ENCODE data around the gene HBS1L. TPM values are rescaled to one million over a fixed set of nuclear protein-coding genes. Genes with fewer than 3 reads are reported as not detected.
A peak's percentile ranks its signal among the peaks of the same experiment; 100 is the strongest.

Gene HBS1L
- total and polyA plus RNA-seq, 9 of the 15 experiments (the other 6 are each of a cell fraction or from before 2014, with no cell fraction given): 101 to 199 (median 145) TPM

DNA sequence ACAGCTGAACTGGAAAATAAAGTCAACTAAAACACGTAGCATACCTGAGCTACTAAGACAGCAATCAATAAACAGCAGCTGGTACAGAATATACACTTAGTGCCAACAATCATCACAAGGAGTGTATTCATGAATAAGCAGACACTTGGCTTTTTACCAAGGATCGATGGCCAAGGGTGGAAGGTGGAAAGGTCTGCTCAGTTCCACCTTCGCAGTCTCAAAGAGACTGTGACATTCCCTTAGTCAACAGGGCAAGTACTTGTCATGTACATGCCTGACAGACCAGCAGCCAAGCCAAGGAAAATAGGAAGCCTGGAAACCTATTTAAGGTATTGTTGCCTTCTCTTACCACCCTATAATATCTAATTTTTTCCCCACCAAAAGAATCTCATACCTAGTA, 21.4 kb downstream of the HBS1L start (continued):
- TF ChIP-seq, protein P1, sequence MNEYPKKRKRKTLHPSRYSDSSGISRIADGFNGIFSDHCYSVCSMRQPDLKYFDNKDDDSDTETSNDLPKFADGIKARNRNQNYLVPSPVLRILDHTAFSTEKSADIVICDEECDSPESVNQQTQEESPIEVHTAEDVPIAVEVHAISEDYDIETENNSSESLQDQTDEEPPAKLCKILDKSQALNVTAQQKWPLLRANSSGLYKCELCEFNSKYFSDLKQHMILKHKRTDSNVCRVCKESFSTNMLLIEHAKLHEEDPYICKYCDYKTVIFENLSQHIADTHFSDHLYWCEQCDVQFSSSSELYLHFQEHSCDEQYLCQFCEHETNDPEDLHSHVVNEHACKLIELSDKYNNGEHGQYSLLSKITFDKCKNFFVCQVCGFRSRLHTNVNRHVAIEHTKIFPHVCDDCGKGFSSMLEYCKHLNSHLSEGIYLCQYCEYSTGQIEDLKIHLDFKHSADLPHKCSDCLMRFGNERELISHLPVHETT (CRISPR knock-in tag; conservative IDR thresholded peaks at IDR 0.05 in 1 of 2, IDR thresholded peaks at IDR 0.05 in 1 of 2): no peak
- no peak for TF ChIP-seq EZH2 (IDR thresholded peaks at IDR 0.05; ENCODE audit: borderline replicate concordance, low read depth, low read length)
- no peak for TF ChIP-seq ETV5 (CRISPR knock-in tag; IDR thresholded peaks at IDR 0.05; ENCODE audit: low read depth)
- no peak for TF ChIP-seq ZNF3 (CRISPR knock-in tag; IDR thresholded peaks at IDR 0.05)
- no peak for TF ChIP-seq ZNF76 (CRISPR knock-in tag; IDR thresholded peaks at IDR 0.05; ENCODE audit: borderline replicate concordance)
- TF ChIP-seq, protein P2, sequence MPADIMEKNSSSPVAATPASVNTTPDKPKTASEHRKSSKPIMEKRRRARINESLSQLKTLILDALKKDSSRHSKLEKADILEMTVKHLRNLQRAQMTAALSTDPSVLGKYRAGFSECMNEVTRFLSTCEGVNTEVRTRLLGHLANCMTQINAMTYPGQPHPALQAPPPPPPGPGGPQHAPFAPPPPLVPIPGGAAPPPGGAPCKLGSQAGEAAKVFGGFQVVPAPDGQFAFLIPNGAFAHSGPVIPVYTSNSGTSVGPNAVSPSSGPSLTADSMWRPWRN (IDR thresholded peaks at IDR 0.05; ENCODE audit: low read depth): no peak
- TF ChIP-seq GATAD2A (IDR thresholded peaks at IDR 0.05): no peak

DNA sequence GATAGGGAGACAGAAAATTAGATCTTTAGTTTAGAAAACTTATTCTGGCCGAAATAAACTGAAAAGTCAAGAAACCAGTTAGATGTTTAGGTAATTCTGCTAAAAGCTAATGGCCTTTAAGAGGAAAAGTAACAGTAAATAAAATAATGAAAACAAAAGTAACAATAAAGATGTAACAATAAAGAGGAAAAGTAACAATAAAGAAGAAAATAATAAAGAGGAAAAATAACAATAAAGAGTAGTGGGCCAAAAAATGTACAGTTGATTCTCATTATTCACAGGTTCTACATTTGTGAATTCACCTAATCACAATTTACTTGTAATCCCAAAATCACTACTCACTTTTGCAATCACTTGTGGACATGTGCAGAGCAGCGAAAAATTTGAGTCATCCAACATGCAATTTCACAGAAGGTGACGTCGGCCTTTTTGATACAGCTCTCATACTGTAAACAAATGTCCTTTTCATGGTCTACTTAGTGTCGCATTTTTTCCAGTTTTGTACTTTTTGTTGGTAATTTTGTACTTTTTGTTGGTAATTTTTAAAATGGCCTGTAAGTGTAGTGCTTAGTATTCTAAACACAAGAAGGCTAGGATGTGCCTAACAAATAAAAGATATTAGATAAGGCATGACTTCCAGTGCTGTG, 24.0 kb downstream of the HBS1L start:
- no peak for DNase-seq (ENCODE audit: extremely low read depth in 1 of 4, low spot score in 3 of 4)
- H3K9me1 ChIP-seq (ENCODE audit: control insufficient read depth, insufficient read depth, low read length): no peaks in the 10 kb centered on the region
- intact Hi-C loops (cut with micrococcal nuclease) (no loop called here), in situ Hi-C loops (cut with MboI) (no loop called here)
- H3K9me3 ChIP-seq (replicated peaks; ENCODE audit: control insufficient read depth, insufficient read depth, low read depth, low read length): no peaks in the 10 kb centered on the region
- BruUV-seq (replicated peaks): no TSS peak
- no peaks in the 10 kb centered on the region for H3K27me3 ChIP-seq (ENCODE audit: control insufficient read depth in 2 of 2, insufficient read depth in 2 of 2, low read length in 2 of 2)
- ATAC-seq: peak; percentile 54
- H3K79me2 ChIP-seq (ENCODE audit: control insufficient read depth, insufficient read depth, low read length): peaks cover 83% of the 10 kb centered on the region
- H3K27ac ChIP-seq (ENCODE audit: extremely low read depth, low read depth, low read length): peak overlapping the region; percentile 16; the same call in 1 of the 3 replicates
- H4K20me1 ChIP-seq (replicated peaks; ENCODE audit: control insufficient read depth, insufficient read depth, low read length): no peaks in the 10 kb centered on the region
- CTCF ChIA-PET (ENCODE audit: low intra/inter-chr PET ratio): no interaction called here
- H3K9ac ChIP-seq (ENCODE audit: insufficient read depth in 1 of 2, low read depth in 2 of 2, low read length in 2 of 2): no peak overlapping the region
- no peak overlapping the region for H3K4me3 ChIP-seq
- no peak for FAIRE-seq
- POLR2A ChIA-PET: interaction anchor here (1.0 kb wide), 1 partner anchor 10 kb away, joined by 3 read pairs; no protein-coding TSS in a partner anchor
- WGBS (ENCODE audit: insufficient coverage, low coverage, missing lambda C conversion rate): 63% methylated on average over 5 of the region's 5 CpGs
- peaks cover 60% of the 10 kb centered on the region for H3K36me3 ChIP-seq (ENCODE audit: control insufficient read depth, insufficient read depth, low read length)
- H2AFZ ChIP-seq (ENCODE audit: low read depth, low read length): no peak overlapping the region
- no peak overlapping the region for H3K4me2 ChIP-seq (ENCODE audit: insufficient read depth, low read length)
- no peaks in the 10 kb centered on the region for H3K4me1 ChIP-seq (replicated peaks in 1 of 2; ENCODE audit: control insufficient read depth in 2 of 2, insufficient read depth in 2 of 2, low read length in 2 of 2)
- TF ChIP-seq BRD4 (IDR thresholded peaks at IDR 0.05) (no peak), RUNX1 (IDR thresholded peaks at IDR 0.05; ENCODE audit: low read depth) (no peak), ZNF507 (tag; conservative IDR thresholded peaks at IDR 0.05) (0 out of 2 replicates have a peak, but pooled peaks have one; percentile 22), ZNF146 (CRISPR knock-in tag; IDR thresholded peaks at IDR 0.05; ENCODE audit: unreplicated experiment) (no peak), DPF2 (IDR thresholded peaks at IDR 0.05) (0 out of 2 replicates have a peak, but pooled peaks have one; percentile 19), SMARCA5 (IDR thresholded peaks at IDR 0.05) (0 out of 2 replicates have a peak, but pooled peaks have one; percentile 7), HNRNPK (IDR thresholded peaks at IDR 0.05; ENCODE audit: low read depth, low read length, poor library complexity, severe bottlenecking) (no peak), LCOR (CRISPR knock-in tag; IDR thresholded peaks at IDR 0.05) (no peak)
- TF ChIP-seq, protein P3, sequence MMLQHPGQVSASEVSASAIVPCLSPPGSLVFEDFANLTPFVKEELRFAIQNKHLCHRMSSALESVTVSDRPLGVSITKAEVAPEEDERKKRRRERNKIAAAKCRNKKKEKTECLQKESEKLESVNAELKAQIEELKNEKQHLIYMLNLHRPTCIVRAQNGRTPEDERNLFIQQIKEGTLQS (IDR thresholded peaks at IDR 0.05): peak; percentile 67
- TF ChIP-seq, protein P3 (CRISPR knock-in tag; conservative IDR thresholded peaks at IDR 0.05): no peak
- TF ChIP-seq, protein P4, sequence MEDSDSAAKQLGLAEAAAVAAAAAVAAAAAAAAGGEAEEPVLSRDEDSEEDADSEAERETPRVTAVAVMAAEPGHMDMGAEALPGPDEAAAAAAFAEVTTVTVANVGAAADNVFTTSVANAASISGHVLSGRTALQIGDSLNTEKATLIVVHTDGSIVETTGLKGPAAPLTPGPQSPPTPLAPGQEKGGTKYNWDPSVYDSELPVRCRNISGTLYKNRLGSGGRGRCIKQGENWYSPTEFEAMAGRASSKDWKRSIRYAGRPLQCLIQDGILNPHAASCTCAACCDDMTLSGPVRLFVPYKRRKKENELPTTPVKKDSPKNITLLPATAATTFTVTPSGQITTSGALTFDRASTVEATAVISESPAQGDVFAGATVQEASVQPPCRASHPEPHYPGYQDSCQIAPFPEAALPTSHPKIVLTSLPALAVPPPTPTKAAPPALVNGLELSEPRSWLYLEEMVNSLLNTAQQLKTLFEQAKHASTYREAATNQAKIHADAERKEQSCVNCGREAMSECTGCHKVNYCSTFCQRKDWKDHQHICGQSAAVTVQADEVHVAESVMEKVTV (CRISPR knock-in tag; IDR thresholded peaks at IDR 0.05): no peak
